Pons (tissue), 1 donor: ENCODE data around the gene TRUB2.
A peak's percentile ranks its signal among the peaks of the same experiment; 100 is the strongest.

Source experiments
- DNase-seq: peaks from one replicate; pipeline ENCODE4 v3.0.0-alpha.2; 2016; ENCODE audit warnings: low spot score

Gene TRUB2

GRCh38 chr9:128322404-128323211 lies at the start of gene TRUB2, which contains the start of gene COQ4:
TRUB2 (minus strand) TSS chr9:128322447; CDS start chr9:128322408, 39 bp downstream.
COQ4 (plus strand) TSS chr9:128322839; CDS start chr9:128322859, 20 bp downstream.
- DNase-seq: peak; percentile 96

GRCh38 chr9:128371630-128372117 lies 49.4 kb upstream of the TRUB2 start:
- DNase-seq: no peak

- DNase-seq: peak; percentile 98
These were observed 48.7 kb upstream of the TRUB2 start, which contains the start of gene URM1 for GRCh38 chr9:128370752-128371629. URM1 (plus strand) TSS chr9:128371374; CDS start chr9:128371381, 7 bp downstream.

- DNase-seq: no peak
These were observed 48.1 kb upstream of the TRUB2 start for GRCh38 chr9:128370367-128370751.

GRCh38 chr9:128369024-128369706 lies 46.9 kb upstream of the TRUB2 start:
- DNase-seq: no peak

- DNase-seq: no peak
These were observed 43.3 kb upstream of the TRUB2 start for GRCh38 chr9:128365525-128365924.

GRCh38 chr9:128362774-128363173 lies 40.5 kb upstream of the TRUB2 start:
- DNase-seq: no peak

- peak; percentile 94 for DNase-seq
These were observed 39.9 kb upstream of the TRUB2 start for GRCh38 chr9:128361986-128362646.

GRCh38 chr9:128361296-128361985 lies 39.2 kb upstream of the TRUB2 start:
- DNase-seq: no peak

- no peak for DNase-seq
These were observed 38.6 kb upstream of the TRUB2 start for GRCh38 chr9:128360826-128361225.

- DNase-seq: no peak
These were observed 36.6 kb upstream of the TRUB2 start for GRCh38 chr9:128358861-128359260.

- DNase-seq: no peak
These were observed 35.8 kb upstream of the TRUB2 start for GRCh38 chr9:128358090-128358489.

- no peak for DNase-seq
These were observed 33.2 kb upstream of the TRUB2 start for GRCh38 chr9:128355451-128355850.

GRCh38 chr9:128349772-128350171 lies 27.5 kb upstream of the TRUB2 start:
- DNase-seq: no peak

- no peak for DNase-seq
These were observed 26.9 kb upstream of the TRUB2 start for GRCh38 chr9:128349125-128349524.

- no peak for DNase-seq
These were observed 22.8 kb upstream of the TRUB2 start for GRCh38 chr9:128344931-128345605.

- DNase-seq: no peak
These were observed 21.6 kb upstream of the TRUB2 start for GRCh38 chr9:128343855-128344254.

- no peak for DNase-seq
These were observed 20.9 kb upstream of the TRUB2 start for GRCh38 chr9:128342971-128343680.

- peak; percentile 70 for DNase-seq
These were observed 19.2 kb upstream of the TRUB2 start for GRCh38 chr9:128341435-128341849.
